ENCODE data around the gene PLCB3.
A peak's percentile ranks its signal among the peaks of the same experiment; 100 is the strongest.

The PLCB3 gene

DNA sequence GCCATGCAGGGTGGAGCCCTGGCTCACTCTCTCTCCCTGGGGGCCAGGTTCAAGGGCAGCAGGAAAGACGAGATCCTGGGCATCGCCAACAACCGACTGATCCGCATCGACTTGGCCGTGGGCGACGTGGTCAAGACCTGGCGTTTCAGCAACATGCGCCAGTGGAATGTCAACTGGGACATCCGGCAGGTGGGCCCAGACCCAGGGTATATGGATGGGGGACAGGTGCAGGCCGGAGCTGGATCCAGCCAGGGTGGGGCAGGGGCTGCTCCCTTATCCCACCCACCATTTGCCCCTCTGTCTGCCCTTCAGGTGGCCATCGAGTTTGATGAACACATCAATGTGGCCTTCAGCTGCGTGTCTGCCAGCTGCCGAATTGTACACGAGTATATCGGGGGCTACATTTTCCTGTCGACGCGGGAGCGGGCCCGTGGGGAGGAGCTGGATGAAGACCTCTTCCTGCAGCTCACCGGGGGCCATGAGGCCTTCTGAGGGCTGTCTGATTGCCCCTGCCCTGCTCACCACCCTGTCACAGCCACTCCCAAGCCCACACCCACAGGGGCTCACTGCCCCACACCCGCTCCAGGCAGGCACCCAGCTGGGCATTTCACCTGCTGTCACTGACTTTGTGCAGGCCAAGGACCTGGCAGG, 28.2 kb upstream of the PLCB3 start:
- no peak for DNase-seq

GRCh38 chr11:64224151-64224890, 27.0 kb upstream of the PLCB3 start:
- DNase-seq, result no peak

DNA sequence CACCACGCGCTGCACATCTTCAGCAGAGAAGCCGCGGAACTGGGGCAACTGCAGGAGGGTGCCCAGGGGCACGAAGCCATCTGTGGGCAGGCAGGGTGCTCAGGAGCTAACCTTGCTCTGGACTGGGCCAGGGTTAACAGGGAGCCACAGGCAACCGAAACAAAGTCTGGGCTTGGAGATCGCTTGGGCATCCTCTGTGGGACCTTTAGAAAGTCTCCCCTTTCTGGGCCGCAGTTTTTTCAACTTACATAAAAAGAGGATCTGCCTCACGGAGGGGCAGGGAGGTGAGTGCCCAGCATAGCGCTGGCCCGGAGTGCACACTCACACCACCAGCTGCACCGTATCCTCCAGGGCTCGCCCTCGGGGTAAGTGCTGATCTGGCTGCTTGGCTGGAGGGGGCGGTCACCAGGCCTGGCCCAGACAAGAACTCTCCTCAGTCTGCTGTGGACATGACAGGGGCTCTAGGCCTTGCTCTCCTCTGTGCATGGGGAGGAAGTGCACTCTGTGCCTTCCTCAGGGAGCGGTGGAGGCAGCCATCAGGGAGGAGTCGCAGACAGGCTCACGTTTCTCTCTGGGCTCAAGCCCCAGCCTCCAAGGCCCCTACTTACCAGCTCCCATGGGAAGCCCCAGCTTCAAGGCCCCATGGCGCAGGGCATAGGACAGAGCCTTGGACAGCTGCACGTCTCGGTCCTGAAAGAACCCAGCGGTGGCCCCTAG, 26.3 kb upstream of the PLCB3 start:
- DNase-seq, result no peak

GRCh38 chr11:64225608-64226506, 25.5 kb upstream of the PLCB3 start, which contains the start of the genes NUDT22 and TRPT1:
Gene NUDT22, plus strand, starts transcription at chr11:64226274. Its CDS starts 379 bp downstream, at chr11:64226653.
Gene TRPT1, minus strand, starts transcription at chr11:64226186. Its CDS starts 326 bp downstream, at chr11:64225860.
- DNase-seq, result peak; percentile 79

DNA sequence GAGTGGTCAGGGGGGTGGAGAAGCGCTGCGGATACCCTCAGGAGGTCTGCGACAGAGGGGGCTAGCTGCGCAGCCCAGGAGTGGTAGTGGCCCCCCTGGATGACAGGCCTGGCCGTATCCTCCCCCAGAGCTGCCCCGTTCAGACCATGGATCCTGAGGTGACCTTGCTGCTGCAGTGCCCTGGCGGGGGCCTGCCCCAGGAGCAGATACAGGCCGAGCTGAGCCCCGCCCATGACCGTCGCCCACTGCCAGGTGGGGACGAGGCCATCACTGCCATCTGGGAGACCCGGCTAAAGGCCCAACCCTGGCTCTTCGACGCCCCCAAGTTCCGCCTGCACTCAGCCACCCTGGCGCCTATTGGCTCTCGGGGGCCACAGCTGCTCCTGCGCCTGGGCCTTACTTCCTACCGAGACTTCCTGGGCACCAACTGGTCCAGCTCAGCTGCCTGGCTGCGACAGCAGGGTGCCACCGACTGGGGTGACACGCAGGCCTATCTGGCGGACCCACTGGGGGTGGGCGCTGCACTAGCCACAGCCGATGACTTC, 24.8 kb upstream of the PLCB3 start:
- peak; percentile 86 for DNase-seq

DNA sequence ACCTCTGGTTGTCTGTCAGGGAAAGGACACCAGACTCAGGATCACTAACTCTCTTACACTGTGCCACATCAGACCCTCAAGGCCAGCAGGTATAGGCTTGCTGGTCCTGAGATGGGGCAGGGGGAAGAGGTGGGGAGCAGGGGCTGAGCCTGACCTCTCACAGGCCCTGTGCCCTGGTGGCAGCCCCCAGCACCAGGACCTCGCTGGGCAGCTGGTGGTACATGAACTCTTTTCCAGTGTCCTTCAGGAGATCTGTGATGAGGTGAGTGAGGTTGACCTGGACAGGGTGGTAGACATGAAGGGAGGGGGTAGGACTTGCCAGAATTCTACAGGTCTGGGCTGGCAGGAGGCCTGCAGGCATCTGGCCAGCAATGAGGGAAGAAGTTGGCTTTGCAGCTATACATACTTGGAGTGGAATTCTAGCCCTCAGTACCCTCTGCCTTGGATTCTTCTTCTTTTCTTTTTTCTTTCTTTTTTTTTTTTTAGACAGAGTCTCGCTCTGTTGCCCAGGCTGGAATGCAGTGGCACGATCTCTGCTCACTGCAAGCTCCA, 23.8 kb upstream of the PLCB3 start:
- no peak for DNase-seq

GRCh38 chr11:64229090-64229743, 22.1 kb upstream of the PLCB3 start:
- DNase-seq, result no peak

GRCh38 chr11:64229744-64230170, 21.6 kb upstream of the PLCB3 start:
- DNase-seq, result no peak

GRCh38 chr11:64230171-64230984, 21.0 kb upstream of the PLCB3 start, which contains the start of gene DNAJC4:
Gene DNAJC4, plus strand, starts transcription at chr11:64230548. Its CDS starts 307 bp downstream, at chr11:64230855.
- peak; percentile 95 for DNase-seq

DNA sequence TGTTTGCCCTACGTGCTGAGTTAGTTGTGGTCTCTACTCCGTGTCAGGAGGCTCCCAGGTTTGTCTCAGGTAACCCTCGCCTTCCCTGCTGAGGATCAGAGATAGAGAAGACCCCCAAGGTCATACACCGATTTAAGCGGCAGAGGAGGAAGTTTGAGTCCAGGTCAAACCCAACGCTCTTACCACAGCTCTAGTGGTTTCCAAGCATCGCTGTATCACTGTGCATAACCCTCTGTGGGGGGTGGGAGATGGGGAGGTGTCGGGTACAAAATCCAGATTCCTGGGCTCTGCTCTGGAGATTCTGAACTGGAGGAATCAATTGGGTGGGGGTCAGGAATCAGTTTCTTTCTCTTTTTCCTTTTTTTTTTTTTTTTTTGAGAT, 20.4 kb upstream of the PLCB3 start:
- DNase-seq, result no peak

DNA sequence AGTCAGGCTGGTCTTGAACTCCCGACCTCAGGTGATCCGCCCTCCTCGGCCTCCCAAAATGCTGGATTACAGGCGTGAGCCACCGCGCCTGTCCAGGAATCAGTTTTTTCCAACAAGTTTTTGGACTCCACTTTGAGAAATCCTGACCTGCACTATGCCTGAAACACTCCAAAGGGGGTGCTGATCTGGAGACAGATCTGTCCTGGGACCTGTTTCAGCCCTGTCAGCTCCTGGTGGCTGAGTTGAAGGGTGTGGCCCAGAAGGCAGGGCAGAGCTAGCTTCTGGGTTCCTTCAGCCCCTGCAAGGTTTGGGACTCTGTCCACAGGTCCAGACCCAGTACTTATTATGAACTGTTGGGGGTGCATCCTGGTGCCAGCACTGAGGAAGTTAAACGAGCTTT, 19.8 kb upstream of the PLCB3 start:
- no peak for DNase-seq

GRCh38 chr11:64232182-64232966, 19.0 kb upstream of the PLCB3 start:
- DNase-seq, result no peak

DNA sequence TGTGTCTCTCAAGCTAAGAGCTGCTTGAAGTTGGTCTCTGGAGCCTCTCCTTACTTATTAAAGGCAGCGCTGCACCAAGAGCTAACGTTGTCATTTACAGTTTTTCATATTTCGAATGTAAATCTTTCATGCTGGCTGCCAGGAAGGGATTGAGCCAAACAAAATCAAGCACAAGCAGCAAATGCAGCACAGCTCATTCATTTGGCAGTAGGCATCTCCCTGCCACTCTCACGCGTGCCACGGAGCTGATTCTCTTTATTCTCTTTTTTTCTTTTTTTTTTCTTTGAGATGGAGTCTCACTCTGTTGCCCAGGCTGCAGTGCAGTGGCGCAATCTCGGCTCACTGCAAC, 18.4 kb upstream of the PLCB3 start:
- DNase-seq, result no peak

DNA sequence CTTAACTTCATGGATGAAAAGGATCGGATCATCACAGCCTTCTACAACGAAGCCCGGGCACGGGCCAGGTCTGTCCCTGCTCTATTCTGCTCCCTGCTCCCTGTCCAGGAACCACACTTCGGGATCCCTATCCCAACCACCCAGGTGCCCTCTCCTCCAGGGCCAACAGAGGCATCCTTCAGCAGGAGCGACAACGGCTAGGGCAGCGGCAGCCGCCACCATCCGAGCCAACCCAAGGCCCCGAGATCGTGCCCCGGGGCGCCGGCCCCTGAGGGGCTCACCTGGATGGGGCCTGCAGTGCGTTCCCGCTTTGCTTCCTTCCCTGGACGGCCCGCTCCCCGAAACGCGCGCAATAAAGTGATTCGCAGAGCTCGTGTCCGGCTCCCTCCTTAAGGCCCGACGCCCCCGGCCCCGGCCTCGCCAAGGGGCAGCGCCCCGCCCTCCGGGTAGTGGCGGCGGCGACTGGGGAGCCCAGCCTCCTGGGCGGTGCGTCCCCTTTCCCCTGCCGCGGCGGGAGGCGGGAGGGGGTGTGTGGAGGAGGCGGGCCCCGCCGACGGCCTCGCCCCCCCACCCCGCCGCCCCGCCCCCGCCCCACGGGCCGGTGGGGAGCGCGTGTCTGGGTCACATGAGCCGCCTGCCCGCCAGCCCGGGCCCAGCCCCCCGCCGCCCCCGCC, 17.3 kb upstream of the PLCB3 start, which contains the start of gene VEGFB:
Gene VEGFB (plus strand): TSS at position 672 of the 674 bp plus-strand sequence. CDS start 250 bp downstream, outside the sequence.
- peak; percentile 37 for DNase-seq

DNA sequence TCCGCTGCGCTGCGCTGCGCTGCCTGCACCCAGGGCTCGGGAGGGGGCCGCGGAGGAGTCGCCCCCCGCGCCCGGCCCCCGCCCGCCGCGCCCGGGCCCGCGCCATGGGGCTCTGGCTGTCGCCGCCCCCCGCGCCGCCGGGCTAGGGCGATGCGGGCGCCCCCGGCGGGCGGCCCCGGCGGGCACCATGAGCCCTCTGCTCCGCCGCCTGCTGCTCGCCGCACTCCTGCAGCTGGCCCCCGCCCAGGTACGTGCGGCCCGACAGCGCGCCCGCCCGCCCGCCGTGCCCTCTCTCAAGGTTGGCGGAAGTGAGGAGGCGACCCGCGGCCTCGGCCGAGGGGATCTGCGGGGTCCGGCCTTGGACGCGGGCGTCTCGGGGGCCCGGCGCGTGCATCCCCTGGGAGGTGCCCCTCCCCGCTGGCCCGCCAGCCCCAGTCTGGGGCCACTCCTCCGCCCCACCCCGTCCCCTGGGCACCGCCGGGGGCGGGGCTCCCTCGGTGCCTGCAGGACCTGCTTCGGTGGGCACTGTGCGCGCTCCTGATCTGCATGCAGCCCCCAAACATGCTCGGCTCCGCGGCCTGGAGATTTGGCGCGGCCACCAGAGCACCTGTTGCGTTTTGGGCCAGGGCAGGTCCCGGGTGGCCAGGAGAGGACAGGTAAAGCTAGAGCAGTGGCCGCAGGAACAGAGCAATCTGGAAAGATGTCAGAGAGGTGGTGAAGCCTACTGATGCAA, 16.5 kb upstream of the PLCB3 start:
- DNase-seq, result no peak

DNA sequence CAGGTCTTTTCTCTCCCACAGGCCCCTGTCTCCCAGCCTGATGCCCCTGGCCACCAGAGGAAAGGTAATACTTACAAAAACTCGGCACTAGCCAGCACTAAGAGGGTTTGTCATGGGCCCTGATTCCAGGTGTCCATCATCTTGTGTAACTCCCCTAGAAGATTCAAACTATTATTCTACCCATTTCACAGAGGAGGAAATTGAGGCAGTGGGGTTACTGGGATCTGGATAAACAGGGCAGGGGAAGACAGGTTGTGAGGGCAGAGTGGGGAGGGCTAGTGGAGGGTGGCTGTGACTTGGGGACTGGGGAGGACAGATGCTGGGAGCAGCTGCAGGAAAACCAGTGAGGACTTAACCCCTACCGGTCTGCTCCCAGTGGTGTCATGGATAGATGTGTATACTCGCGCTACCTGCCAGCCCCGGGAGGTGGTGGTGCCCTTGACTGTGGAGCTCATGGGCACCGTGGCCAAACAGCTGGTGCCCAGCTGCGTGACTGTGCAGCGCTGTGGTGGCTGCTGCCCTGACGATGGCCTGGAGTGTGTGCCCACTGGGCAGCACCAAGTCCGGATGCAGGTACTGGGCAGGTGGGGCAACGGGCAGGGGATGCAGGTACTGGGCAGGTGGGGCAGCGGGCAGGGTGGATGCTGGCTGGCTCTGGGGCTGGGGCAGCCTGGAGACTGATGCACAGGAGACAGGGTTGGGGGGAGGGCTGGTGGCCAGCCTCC, 15.7 kb upstream of the PLCB3 start:
- no peak for DNase-seq

DNA sequence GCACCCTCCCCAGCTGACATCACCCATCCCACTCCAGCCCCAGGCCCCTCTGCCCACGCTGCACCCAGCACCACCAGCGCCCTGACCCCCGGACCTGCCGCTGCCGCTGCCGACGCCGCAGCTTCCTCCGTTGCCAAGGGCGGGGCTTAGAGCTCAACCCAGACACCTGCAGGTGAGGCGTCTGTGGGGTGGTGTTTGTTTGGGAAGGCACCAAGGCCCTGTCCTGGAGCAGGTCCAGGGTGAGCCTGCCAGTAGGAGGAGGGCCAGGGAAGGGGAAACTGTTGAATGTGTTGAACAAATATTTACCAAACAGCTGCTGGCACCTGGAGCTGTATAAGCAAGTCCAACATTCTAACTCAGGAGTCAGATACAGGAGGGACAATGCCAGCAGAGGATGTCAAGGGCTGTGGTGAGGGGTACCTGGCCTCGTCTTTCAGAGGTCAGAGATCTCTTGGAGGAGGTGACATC, 13.8 kb upstream of the PLCB3 start:
- DNase-seq, result peak; percentile 82

All from DMS79 treated with DMSO at 0.1 percent for 48 hours (cell line).